CD14-positive monocyte (primary cell): ENCODE measurements around the gene PATL2. TPM values are rescaled to one million over a fixed set of nuclear protein-coding genes. Genes with fewer than 3 reads are reported as not detected.
A peak's percentile ranks its signal among the peaks of the same experiment; 100 is the strongest.

ENCODE experiments used
- DNase-seq, 3 donors: peaks; one replicate each; pipeline ENCODE4 v3.0.0-alpha.2; 2011 to 2022
- H2AFZ ChIP-seq: 2 replicates; pipeline ENCODE4 v1.6.0; 2012; ENCODE audit warnings: mild to moderate bottlenecking, low read depth, low read length, inconsistent platforms; ENCODE audit not compliant: insufficient read depth, poor library complexity, severe bottlenecking
- H3K27ac ChIP-seq, 2 donors: 1 replicate in 1 of 2; 2 replicates in 1 of 2; pipeline ENCODE4 v1.5.1; 2012 to 2013; ENCODE audit warnings: low read length in 2 of 2, control low read depth in 1 of 2, inconsistent platforms in 1 of 2, low read depth in 1 of 2, mild to moderate bottlenecking in 1 of 2
- H3K27me3 ChIP-seq, 2 donors: one replicate each; pipeline versions ENCODE4 v1.6.0 to v1.6.1; 2011 to 2013; ENCODE audit warnings: low read length in 2 of 2; ENCODE audit not compliant: control insufficient read depth in 2 of 2, insufficient read depth in 2 of 2
- H3K36me3 ChIP-seq, 2 donors: replicated peaks in 1 of 2; 1 replicate in 1 of 2; 2 replicates in 1 of 2; pipeline versions ENCODE4 v1.5.1 to v1.6.1; 2012 to 2013; ENCODE audit warnings: low read length in 2 of 2, control low read depth in 1 of 2, inconsistent platforms in 1 of 2, mild to moderate bottlenecking in 1 of 2; ENCODE audit not compliant: insufficient read depth in 2 of 2, control insufficient read depth in 1 of 2
- H3K4me1 ChIP-seq, 2 donors: 1 replicate in 1 of 2; 2 replicates in 1 of 2; pipeline versions ENCODE4 v1.5.1 to v1.6.1; 2012 to 2013; ENCODE audit warnings: low read length in 2 of 2, control low read depth in 1 of 2, inconsistent platforms in 1 of 2, mild to moderate bottlenecking in 1 of 2, moderate library complexity in 1 of 2; ENCODE audit not compliant: insufficient read depth in 2 of 2, control insufficient read depth in 1 of 2
- H3K4me2 ChIP-seq: replicated peaks from 2 replicates; pipeline ENCODE3; 2012; ENCODE audit warnings: low read length, moderate library complexity, mild to moderate bottlenecking; ENCODE audit not compliant: poor library complexity, severe bottlenecking; ENCODE audit errors: extremely low read depth
- H3K4me3 ChIP-seq, 3 experiments: fragments of 200-600 bp in 1 of 3; sonication (generic) in 1 of 3; replicated peaks in 1 of 3; 1 replicate in 2 of 3; 2 replicates in 1 of 3; pipeline ENCODE4 v1.5.1; 2011 to 2013; ENCODE audit warnings: low read length in 3 of 3, mild to moderate bottlenecking in 3 of 3, control low read depth in 2 of 3, low read depth in 2 of 3, inconsistent platforms in 1 of 3, moderate library complexity in 1 of 3
- H3K79me2 ChIP-seq: 2 replicates; pipeline ENCODE4 v1.6.0; 2012; ENCODE audit warnings: mild to moderate bottlenecking, control low read depth, inconsistent platforms, low read length, moderate library complexity; ENCODE audit not compliant: insufficient read depth
- H3K9ac ChIP-seq: 2 replicates; pipeline ENCODE4 v1.6.0; 2017; ENCODE audit warnings: low read length, mild to moderate bottlenecking; ENCODE audit not compliant: insufficient read depth, poor library complexity, severe bottlenecking
- H3K9me3 ChIP-seq, 2 donors: replicated peaks in 1 of 2; 1 replicate in 1 of 2; 2 replicates in 1 of 2; pipeline versions ENCODE4 v1.5.1 to v1.6.1; 2012 to 2013; ENCODE audit warnings: low read length in 2 of 2, control low read depth in 1 of 2; ENCODE audit not compliant: control insufficient read depth in 1 of 2, insufficient read depth in 1 of 2
- H4K20me1 ChIP-seq: 2 replicates; pipeline ENCODE4 v1.6.0; 2012; ENCODE audit warnings: mild to moderate bottlenecking, low read length, control low read depth, moderate library complexity; ENCODE audit not compliant: insufficient read depth
- H3K27ac Mint-ChIP-seq, 7 donors: one replicate each; pipeline ENCODE4 v1.8.0; 2020; ENCODE audit warnings: mild to moderate bottlenecking in 7 of 7, mixed read lengths in 7 of 7, moderate library complexity in 6 of 7, inconsistent platforms in 2 of 7
- H3K27me3 Mint-ChIP-seq, 3 donors: one replicate each; pipeline ENCODE4 v1.8.0; 2021 to 2022; ENCODE audit warnings: low read depth in 3 of 3, mild to moderate bottlenecking in 3 of 3, mixed read lengths in 3 of 3, moderate library complexity in 3 of 3, inconsistent platforms in 1 of 3
- H3K36me3 Mint-ChIP-seq, 2 donors: one replicate each; pipeline ENCODE4 v1.8.0; 2020; ENCODE audit warnings: mixed read lengths in 2 of 2, inconsistent platforms in 1 of 2, mild to moderate bottlenecking in 1 of 2
- H3K4me1 Mint-ChIP-seq: one replicate; pipeline ENCODE4 v1.8.0; 2020; ENCODE audit warnings: mild to moderate bottlenecking, mixed read lengths
- H3K4me3 Mint-ChIP-seq, 2 donors: one replicate each; pipeline ENCODE4 v1.8.0; 2020; ENCODE audit warnings: mild to moderate bottlenecking in 2 of 2, mixed read lengths in 2 of 2, moderate library complexity in 1 of 2
- H3K9me3 Mint-ChIP-seq, 7 donors: one replicate each; pipeline ENCODE4 v1.8.0; 2020 to 2022; ENCODE audit warnings: mixed read lengths in 7 of 7, mild to moderate bottlenecking in 6 of 7, moderate library complexity in 6 of 7, inconsistent platforms in 2 of 7
- CTCF ChIP-seq: fragments of 200-600 bp; IDR thresholded peaks from one replicate; pipeline ENCODE4 v1.8.0; 2022; ENCODE audit warnings: antibody characterized with exemption, mild to moderate bottlenecking
- WGBS: methylation state at CpG from one replicate; pipeline ENCODE4 v1.1.5; 2013; ENCODE audit warnings: missing lambda C conversion rate; ENCODE audit not compliant: insufficient coverage; 5-methylcytosine and 5-hydroxymethylcytosine counted together
- intact Hi-C, 2 donors: fragments of 100-400 bp; cut with micrococcal nuclease; formaldehyde crosslinking; loops; one replicate each; pipeline versions ENCODE4 v1.15.0 to v1.15.1; 2023
- polyA plus RNA-seq, 3 donors: library from polyadenylated mRNA; depleted of rRNA in 1 of 3; unstranded in 2 of 3; stranded (reverse) in 1 of 3; fragments of 300-500 nt in 2 of 3; fragments of >200 nt in 1 of 3; fragmentation: Illumina TruSeq in 2 of 3; gene quantifications; 1 replicate in 2 of 3; 2 replicates in 1 of 3; pipeline ENCODE4 v1.2.3, GENCODE V29; 2012 to 2021

The PATL2 gene
- polyA plus RNA-seq, 3 donors = 1.8 to 14.4 (median 1.9) TPM

DNA sequence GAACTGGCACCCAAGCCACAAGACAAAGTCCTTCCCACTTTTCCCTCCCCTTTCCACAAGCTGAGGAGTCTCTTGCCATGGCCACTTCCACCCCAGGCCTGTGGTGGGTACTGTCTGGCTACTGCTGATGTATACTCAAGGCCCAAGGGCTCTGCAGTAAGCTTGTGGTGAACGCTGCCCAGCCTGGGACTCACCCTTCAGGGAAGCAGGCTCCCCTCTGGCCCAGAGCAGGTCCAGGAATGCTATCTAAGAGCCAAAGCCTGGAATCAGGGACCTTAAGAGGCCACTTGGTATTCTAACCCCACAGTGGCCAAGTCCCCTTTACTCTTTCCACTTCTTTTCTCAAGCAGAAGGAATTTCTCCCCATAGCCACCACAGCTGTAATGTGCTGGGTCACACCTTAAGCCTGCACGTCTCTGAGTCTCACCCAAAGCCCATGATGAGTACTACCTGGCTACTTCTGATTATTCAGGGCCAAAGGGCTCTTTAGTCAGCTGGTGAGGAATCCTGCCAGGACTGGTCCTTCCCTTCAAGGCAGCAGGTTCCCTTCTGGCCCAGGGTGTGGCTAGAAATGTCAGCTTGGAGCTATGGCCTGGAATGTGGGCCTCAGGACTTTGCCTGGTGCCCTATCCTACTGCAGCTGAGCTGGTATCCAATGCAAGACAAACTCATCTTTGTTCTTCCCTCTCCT is 4.0 kb downstream of the PATL2 start:
- H2AFZ ChIP-seq = no peak overlapping the region
- peaks cover 17 to 31% (median 27%) of the 10 kb centered on the region in 7 donors for H3K9me3 Mint-ChIP-seq
- peaks cover 7% of the 10 kb centered on the region for H4K20me1 ChIP-seq
- no peak overlapping the region for H3K4me2 ChIP-seq
- H3K79me2 ChIP-seq = peaks cover 29% of the 10 kb centered on the region
- no peak for DNase-seq
- no peak overlapping the region for H3K4me3 Mint-ChIP-seq
- H3K9me3 ChIP-seq = peaks cover 6 to 13% of the 10 kb centered on the region in 2 donors
- no peak overlapping the region for H3K4me3 ChIP-seq
- WGBS = 100% methylated on average over 1 of the region's 2 CpGs
- peaks cover 15% of the 10 kb centered on the region for H3K4me1 Mint-ChIP-seq
- no peak overlapping the region for H3K27ac ChIP-seq
- intact Hi-C loops = no loop called here
- TF ChIP-seq CTCF = no peak
- peaks cover 0 to 1% of the 10 kb centered on the region in 2 donors for H3K36me3 ChIP-seq
- H3K4me1 ChIP-seq = peaks cover 6 to 14% of the 10 kb centered on the region in 2 donors
- peaks cover 4 to 5% (median 5%) of the 10 kb centered on the region in 3 donors for H3K27me3 Mint-ChIP-seq
- H3K36me3 Mint-ChIP-seq = peaks cover 16 to 25% of the 10 kb centered on the region in 2 donors
- no peak overlapping the region for H3K9ac ChIP-seq
- H3K27me3 ChIP-seq = no peaks in the 10 kb centered on the region
- peak overlapping the region in 2 of 7 donors; percentile 37 to 46 for H3K27ac Mint-ChIP-seq

DNA sequence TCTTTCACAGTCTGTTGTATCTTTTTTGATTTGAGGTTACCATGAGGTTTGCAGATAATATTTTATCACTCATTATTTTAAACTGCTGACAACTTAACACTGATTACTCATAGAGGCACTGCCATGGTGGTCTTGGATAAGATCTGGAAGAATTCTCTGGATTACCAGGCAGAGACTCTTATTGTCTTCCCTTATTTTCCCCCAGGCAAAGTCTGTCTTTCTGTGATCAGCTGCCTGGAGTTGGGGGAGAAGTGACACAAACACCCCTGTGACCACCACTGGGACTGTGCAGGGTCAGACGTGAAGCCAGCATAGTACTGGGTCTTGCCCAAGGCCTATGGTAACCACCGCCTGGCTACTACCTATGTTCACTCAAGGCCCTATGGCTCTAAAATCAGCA is 4.7 kb downstream of the PATL2 start:
- Histone ChIP-seq H3K4me1 (peaks cover 6 to 14% of the 10 kb centered on the region in 2 donors), H3K27ac (no peak overlapping the region), H3K79me2 (peaks cover 22% of the 10 kb centered on the region), H4K20me1 (peaks cover under 1% of the 10 kb centered on the region), H2AFZ (no peak overlapping the region), H3K9me3 (peaks cover 11 to 19% of the 10 kb centered on the region in 2 donors), H3K4me3 (no peak overlapping the region), H3K4me2 (no peak overlapping the region), H3K36me3 (no peaks in the 10 kb centered on the region), H3K9ac (no peak overlapping the region), H3K27me3 (no peaks in the 10 kb centered on the region)
- no peak for DNase-seq
- no peak for TF ChIP-seq CTCF
- peaks cover 15% of the 10 kb centered on the region for H3K4me1 Mint-ChIP-seq
- H3K27ac Mint-ChIP-seq = no peak overlapping the region
- peaks cover 3 to 5% (median 4%) of the 10 kb centered on the region in 3 donors for H3K27me3 Mint-ChIP-seq
- no peak overlapping the region for H3K4me3 Mint-ChIP-seq
- WGBS = 96% methylated on average over 2 of the region's 2 CpGs
- H3K36me3 Mint-ChIP-seq = peaks cover 15 to 25% of the 10 kb centered on the region in 2 donors
- intact Hi-C loops = no loop called here
- peaks cover 22 to 35% (median 33%) of the 10 kb centered on the region in 7 donors for H3K9me3 Mint-ChIP-seq
